H9 (cell line): ENCODE measurements around the gene PPP1R16B. TPM values are rescaled to one million over a fixed set of nuclear protein-coding genes. Genes with fewer than 3 reads are reported as not detected.

Experiments
- DNase-seq: peaks from one replicate; pipeline ENCODE4 v3.0.0-alpha.2; 2017
- H2AFZ ChIP-seq: one replicate; pipeline ENCODE4 v1.6.1; 2013; ENCODE audit warnings: mild to moderate bottlenecking, low read length, control low read depth, moderate library complexity
- H2AK5ac ChIP-seq: 2 replicates; pipeline ENCODE4 v1.6.1; 2013; ENCODE audit warnings: low read length, control low read depth, mixed read lengths; ENCODE audit not compliant: insufficient read length
- H2BK120ac ChIP-seq: one replicate; pipeline ENCODE4 v1.6.1; 2013; ENCODE audit warnings: low read depth, mild to moderate bottlenecking, low read length, control low read depth, inconsistent platforms; ENCODE audit not compliant: poor library complexity, severe bottlenecking
- H2BK12ac ChIP-seq: 2 replicates; pipeline ENCODE4 v1.6.1; 2013; ENCODE audit warnings: low read length, control low read depth, mixed read lengths, low read depth; ENCODE audit not compliant: insufficient read length
- H2BK15ac ChIP-seq: 2 replicates; pipeline ENCODE4 v1.6.1; 2013; ENCODE audit warnings: low read depth, low read length, control low read depth
- H2BK20ac ChIP-seq: one replicate; pipeline ENCODE4 v1.6.1; 2013; ENCODE audit warnings: low read depth, mild to moderate bottlenecking, low read length, control low read depth, inconsistent platforms; ENCODE audit not compliant: poor library complexity, severe bottlenecking
- H2BK5ac ChIP-seq: 2 replicates; pipeline ENCODE4 v1.6.1; 2013; ENCODE audit warnings: low read length, control low read depth, mixed read lengths; ENCODE audit not compliant: insufficient read length
- H3K14ac ChIP-seq: 2 replicates; pipeline ENCODE4 v1.6.1; 2013; ENCODE audit warnings: low read length, control low read depth; ENCODE audit not compliant: insufficient read depth
- H3K18ac ChIP-seq: 2 replicates; pipeline ENCODE4 v1.6.1; 2013; ENCODE audit warnings: low read depth, mild to moderate bottlenecking, mixed read lengths, low read length, control low read depth; ENCODE audit not compliant: insufficient read length
- H3K23ac ChIP-seq: 2 replicates; pipeline ENCODE4 v1.6.1; 2013; ENCODE audit warnings: low read length, control low read depth, mixed read lengths, low read depth; ENCODE audit not compliant: insufficient read length
- H3K23me2 ChIP-seq: 2 replicates; pipeline ENCODE4 v1.6.1; 2013; ENCODE audit warnings: low read depth, mild to moderate bottlenecking, mixed read lengths, low read length, control low read depth; ENCODE audit not compliant: insufficient read length, poor library complexity, severe bottlenecking
- H3K27ac ChIP-seq: 2 replicates; pipeline ENCODE4 v1.5.1; 2013; ENCODE audit warnings: low read length, control low read depth, mixed read lengths, low read depth; ENCODE audit not compliant: insufficient read length
- H3K27me3 ChIP-seq: 2 replicates; pipeline ENCODE4 v1.6.1; 2013; ENCODE audit warnings: low read length, control low read depth, inconsistent platforms; ENCODE audit not compliant: insufficient read depth
- H3K4ac ChIP-seq: 2 replicates; pipeline ENCODE4 v1.6.1; 2013; ENCODE audit warnings: low read depth, mild to moderate bottlenecking, control low read depth, inconsistent platforms, low read length, moderate library complexity
- H3K4me1 ChIP-seq: 2 replicates; pipeline ENCODE4 v1.6.1; 2013; ENCODE audit warnings: low read length, control low read depth, inconsistent platforms; ENCODE audit not compliant: insufficient read depth
- H3K4me2 ChIP-seq: 2 replicates; pipeline ENCODE4 v1.6.1; 2013; ENCODE audit warnings: low read length, control low read depth, mixed read lengths; ENCODE audit not compliant: insufficient read length, insufficient read depth
- H3K56ac ChIP-seq: 2 replicates; pipeline ENCODE4 v1.6.1; 2013; ENCODE audit warnings: low read depth, mild to moderate bottlenecking, mixed read lengths, low read length, control low read depth; ENCODE audit not compliant: insufficient read length
- H3K79me1 ChIP-seq: 2 replicates; pipeline ENCODE4 v1.6.1; 2013; ENCODE audit warnings: low read depth, mild to moderate bottlenecking, moderate library complexity, low read length, control low read depth, inconsistent platforms; ENCODE audit not compliant: insufficient read depth, poor library complexity, severe bottlenecking
- H3K79me2 ChIP-seq: 2 replicates; pipeline ENCODE4 v1.6.1; 2013; ENCODE audit warnings: low read length, control low read depth, inconsistent platforms; ENCODE audit not compliant: insufficient read depth
- H3K9ac ChIP-seq: 2 replicates; pipeline ENCODE4 v1.6.1; 2013; ENCODE audit warnings: low read length, control low read depth, mixed read lengths; ENCODE audit not compliant: insufficient read length; ENCODE audit errors: extremely low read depth
- H3K9me3 ChIP-seq: one replicate; pipeline ENCODE4 v1.6.1; 2013; ENCODE audit warnings: low read depth, low read length, inconsistent platforms; ENCODE audit not compliant: control insufficient read depth
- H3T11ph ChIP-seq: one replicate; pipeline ENCODE4 v1.6.1; 2013; ENCODE audit warnings: mild to moderate bottlenecking, low read length, control low read depth, inconsistent platforms
- H4K20me1 ChIP-seq: one replicate; pipeline ENCODE4 v1.6.1; 2013; ENCODE audit not compliant: control insufficient read depth, insufficient read length, insufficient read depth
- H4K5ac ChIP-seq: 2 replicates; pipeline ENCODE4 v1.6.1; 2013; ENCODE audit warnings: low read depth, mild to moderate bottlenecking, mixed read lengths, low read length, control low read depth; ENCODE audit not compliant: insufficient read length
- H4K8ac ChIP-seq: replicated peaks from 2 replicates; pipeline ENCODE4 v1.6.1; 2013; ENCODE audit warnings: low read length, control low read depth, mixed read lengths, low read depth; ENCODE audit not compliant: insufficient read length
- H4K91ac ChIP-seq: 2 replicates; pipeline ENCODE4 v1.6.1; 2013; ENCODE audit warnings: low read depth, mild to moderate bottlenecking, moderate library complexity, mixed read lengths, low read length, control low read depth; ENCODE audit not compliant: insufficient read length
- H3K27ac Mint-ChIP-seq, 3 experiments: 2 replicates in 2 of 3; 3 replicates in 1 of 3; pipeline ENCODE4 v1.8.0; 2020 to 2021; ENCODE audit warnings: mixed read lengths in 3 of 3, mild to moderate bottlenecking in 1 of 3, moderate library complexity in 1 of 3
- H3K27me3 Mint-ChIP-seq: 2 replicates; pipeline ENCODE4 v1.8.0; 2021; ENCODE audit warnings: low read depth, mild to moderate bottlenecking, moderate library complexity, mixed read lengths
- H3K36me3 Mint-ChIP-seq, 3 experiments: 2 replicates in 2 of 3; 3 replicates in 1 of 3; pipeline ENCODE4 v1.8.0; 2020 to 2021; ENCODE audit warnings: low read depth in 3 of 3, mixed read lengths in 3 of 3; ENCODE audit not compliant: insufficient read depth in 1 of 3
- H3K4me1 Mint-ChIP-seq, 2 experiments: 2 replicates each; pipeline ENCODE4 v1.8.0; 2020; ENCODE audit warnings: mixed read lengths in 2 of 2
- H3K4me3 Mint-ChIP-seq, 2 experiments: 2 replicates in 1 of 2; 3 replicates in 1 of 2; pipeline ENCODE4 v1.8.0; 2020 to 2021; ENCODE audit warnings: mild to moderate bottlenecking in 2 of 2, mixed read lengths in 2 of 2, moderate library complexity in 1 of 2
- H3K9me3 Mint-ChIP-seq, 2 experiments: 2 replicates in 1 of 2; 3 replicates in 1 of 2; pipeline ENCODE4 v1.8.0; 2020; ENCODE audit warnings: mild to moderate bottlenecking in 2 of 2, mixed read lengths in 2 of 2, moderate library complexity in 1 of 2
- CTCF ChIP-seq: fragments of 200-600 bp; sonication (generic); conservative IDR thresholded peaks from 3 replicates; pipeline ENCODE4 v1.8.0; 2021; ENCODE audit warnings: antibody characterized with exemption, mild to moderate bottlenecking
- WGBS: extraction: QIAGEN DNeasy Blood & Tissue Kit; methylation state at CpG from one replicate; pipeline ENCODE4 v1.1.7; 2013; ENCODE audit warnings: missing lambda C conversion rate, low lambda C conversion rate, mixed read lengths; ENCODE audit not compliant: insufficient read length; ENCODE audit errors: extremely low coverage; 5-methylcytosine and 5-hydroxymethylcytosine counted together
- total RNA-seq: library from RNA; stranded (reverse); gene quantifications from 2 replicates; pipeline ENCODE4 v1.2.1, GENCODE V29; 2021

The PPP1R16B gene
- total RNA-seq, 1 experiment from 2014 or later, result 8.2 TPM

GRCh38 chr20:38893565-38894090, 88.1 kb downstream of the PPP1R16B start:
- Histone ChIP-seq H3K79me1 (no peaks in the 10 kb centered on the region), H3K9ac (no peak overlapping the region), H2BK5ac (no peak overlapping the region), H3K9me3 (no peaks in the 10 kb centered on the region), H4K91ac (no peak overlapping the region), H2AFZ (no peak overlapping the region), H4K20me1 (no peaks in the 10 kb centered on the region), H3K4ac (no peak overlapping the region), H3K23ac (no peak overlapping the region), H3T11ph (no peak overlapping the region), H3K4me1 (peaks cover 3% of the 10 kb centered on the region; the same call in 1 of the 2 replicates), H3K27ac (no peak overlapping the region), H3K56ac (no peak overlapping the region), H4K5ac (no peak overlapping the region), H2BK120ac (no peak overlapping the region), H3K4me2 (peak overlapping the region; percentile 48), H3K23me2 (peaks cover 5% of the 10 kb centered on the region), H2BK12ac (no peak overlapping the region), H2BK20ac (no peak overlapping the region), H3K79me2 (no peaks in the 10 kb centered on the region), H4K8ac (no peak overlapping the region), H3K27me3 (no peaks in the 10 kb centered on the region), H3K18ac (no peak overlapping the region), H3K14ac (no peak overlapping the region), H2AK5ac (no peak overlapping the region), H2BK15ac (no peak overlapping the region)
- peak; percentile 88 for DNase-seq
- H3K4me3 Mint-ChIP-seq, result peak overlapping the region; percentile 14 to 40; a peak in 1 of 5 replicates
- TF ChIP-seq CTCF, result peak; percentile 97
- no peaks in the 10 kb centered on the region; a peak in 1 of 7 replicates for H3K36me3 Mint-ChIP-seq
- H3K9me3 Mint-ChIP-seq, result no peaks in the 10 kb centered on the region
- no CpG with 5 or more reads among the region's 25 CpGs for WGBS
- H3K27ac Mint-ChIP-seq, result no peak overlapping the region
- peaks cover 18 to 19% of the 10 kb centered on the region in 2 experiments for H3K4me1 Mint-ChIP-seq
- H3K27me3 Mint-ChIP-seq, result peaks cover 1% of the 10 kb centered on the region; the same call in 1 of the 2 replicates
